Epithelial cell of proximal tubule (primary cell): ENCODE measurements around the gene ADCK1. TPM values are rescaled to one million over a fixed set of nuclear protein-coding genes. Genes with fewer than 3 reads are reported as not detected.
"Not testable (repeated sequence)": the region's sequence is repeated elsewhere in the genome, so short reads cannot be mapped to it uniquely, and the experiment has no call there.

ENCODE experiments used
- DNase-seq: peaks from one replicate; pipeline ENCODE4 v3.0.0-alpha.2; 2011; ENCODE audit warnings: low read depth
- H3K4me3 ChIP-seq: 2 replicates; pipeline ENCODE4 v1.5.1; 2011; ENCODE audit warnings: low read depth, mild to moderate bottlenecking, low read length
- CTCF ChIP-seq: conservative IDR thresholded peaks from 2 replicates; pipeline ENCODE4 v1.5.1; 2012; ENCODE audit warnings: low read depth, mild to moderate bottlenecking, low read length
- total RNA-seq: library from RNA; depleted of rRNA; stranded (reverse); fragments of >200 nt; gene quantifications from 2 replicates; pipeline ENCODE4 v1.2.3, GENCODE V29; 2015

ADCK1 gene
- total RNA-seq, 1 donor from 2014 or later = 4.3 TPM

GRCh38 chr14:77911356-77911755, 111.4 kb downstream of the ADCK1 start:
- no peak for DNase-seq
- no peak for TF ChIP-seq CTCF
- H3K4me3 ChIP-seq = no peak overlapping the region

- H3K4me3 ChIP-seq = no peak overlapping the region
- no peak for DNase-seq
- no peak for TF ChIP-seq CTCF
Observed at GRCh38 chr14:77912754-77913556, 113.0 kb downstream of the ADCK1 start.

GRCh38 chr14:77914073-77914721, 114.3 kb downstream of the ADCK1 start:
- DNase-seq = no peak
- no peak overlapping the region for H3K4me3 ChIP-seq
- TF ChIP-seq CTCF = no peak

GRCh38 chr14:77915390-77915789, 115.5 kb downstream of the ADCK1 start:
- not testable (repeated sequence) for H3K4me3 ChIP-seq, DNase-seq

GRCh38 chr14:77917491-77918201, 117.7 kb downstream of the ADCK1 start:
- DNase-seq = no peak
- TF ChIP-seq CTCF = no peak
- no peak overlapping the region for H3K4me3 ChIP-seq

GRCh38 chr14:77918448-77918847, 118.5 kb downstream of the ADCK1 start:
- no peak for DNase-seq
- H3K4me3 ChIP-seq = no peak overlapping the region
- TF ChIP-seq CTCF = no peak

GRCh38 chr14:77920312-77920711, 120.4 kb downstream of the ADCK1 start:
- DNase-seq = no peak
- H3K4me3 ChIP-seq = no peak overlapping the region
- TF ChIP-seq CTCF = no peak
